Panc1 (cell line): ENCODE measurements around the gene STAM. TPM values are rescaled to one million over a fixed set of nuclear protein-coding genes. Genes with fewer than 3 reads are reported as not detected.

ENCODE experiments used
- ATAC-seq: fragments of 200-7000 bp; cut with Tn5 transposase; 2 replicates; pipeline ENCODE4 v1.9.1; 2020; ENCODE audit warnings: mild to moderate bottlenecking, moderate library complexity
- BruUV-seq: library from RNA; stranded (reverse); fragments of 400-500 nt; replicated peaks from 2 replicates; lab custom pipeline; 2021; lab: Mats Ljungman, UMichigan
- CTCF ChIA-PET: fragments of 300-600 bp; sonication (Branson Sonifier 250); formaldehyde crosslinking; loops from one replicate; lab custom pipeline; 2022; ENCODE audit warnings: antibody characterized with exemption; lab: Charles Lee
- POLR2A ChIA-PET: fragments of 300-600 bp; sonication (Branson Sonifier 250); formaldehyde crosslinking; loops from one replicate; lab custom pipeline; 2022; ENCODE audit warnings: antibody characterized with exemption; lab: Charles Lee
- DNase-seq: peaks from one replicate; pipeline ENCODE4 v3.0.0-alpha.2; 2010; ENCODE audit warnings: low read depth, low spot score
- H3K27ac ChIP-seq: 2 replicates; pipeline ENCODE4 v1.5.1; 2011; ENCODE audit warnings: mild to moderate bottlenecking, low read length, inconsistent platforms
- H3K27me3 ChIP-seq: fragments of 200-500 bp; sonication (Bioruptor generic); 2 replicates; pipeline ENCODE4 v1.6.0; 2014; ENCODE audit warnings: low read length, inconsistent platforms; ENCODE audit not compliant: control insufficient read depth, insufficient read depth
- H3K36me3 ChIP-seq: fragments of 200-500 bp; sonication (Bioruptor generic); 2 replicates; pipeline ENCODE4 v1.5.1; 2014; ENCODE audit warnings: inconsistent platforms, mild to moderate bottlenecking, low read length, moderate library complexity; ENCODE audit not compliant: control insufficient read depth, insufficient read depth
- H3K4me1 ChIP-seq: 2 replicates; pipeline ENCODE4 v1.5.1; 2011; ENCODE audit warnings: inconsistent platforms, mild to moderate bottlenecking, low read length, moderate library complexity; ENCODE audit not compliant: control insufficient read depth, insufficient read depth
- H3K4me3 ChIP-seq, 2 experiments: 2 replicates each; pipeline ENCODE4 v1.5.1; 2011 to 2012; ENCODE audit warnings: low read depth in 2 of 2, low read length in 2 of 2, mild to moderate bottlenecking in 2 of 2, inconsistent platforms in 1 of 2, moderate library complexity in 1 of 2
- H3K9me3 ChIP-seq: fragments of 200-500 bp; sonication (Bioruptor generic); 2 replicates; pipeline ENCODE4 v1.5.1; 2014; ENCODE audit warnings: low read depth, mild to moderate bottlenecking, inconsistent platforms, low read length, moderate library complexity; ENCODE audit not compliant: control insufficient read depth, insufficient read depth
- POLR2AphosphoS5 ChIP-seq: IDR thresholded peaks from 2 replicates; pipeline ENCODE4 v1.6.1; 2012; ENCODE audit warnings: mild to moderate bottlenecking, low read depth, low read length, moderate library complexity
- SIN3A ChIP-seq: IDR thresholded peaks from 2 replicates; pipeline ENCODE4 v1.6.1; 2012; ENCODE audit warnings: low read depth, mild to moderate bottlenecking, low read length, moderate library complexity, borderline replicate concordance; ENCODE audit not compliant: insufficient read depth
- TCF7L2 ChIP-seq: IDR thresholded peaks from 2 replicates; pipeline ENCODE4 v1.6.1; 2011; ENCODE audit warnings: mild to moderate bottlenecking, low read depth, low read length, inconsistent platforms
- in situ Hi-C: cut with HindIII; loops from 2 replicates; pipeline ENCODE4 v1.10.0; 2016; ENCODE audit warnings: low sequenced_read_pairs, low pct_unique_long_range_greater_than_20kb
- intact Hi-C: fragments of 100-400 bp; cut with micrococcal nuclease; formaldehyde crosslinking; loops from one replicate; pipeline ENCODE4 v1.10.0; 2022; ENCODE audit not compliant: unreplicated experiment
- total RNA-seq: library from RNA; stranded (reverse); gene quantifications from one replicate; pipeline ENCODE4 v1.2.1, GENCODE V29; 2021; ENCODE audit not compliant: unreplicated experiment
- TF ChIP-seq, protein P1 (sequence below), 2 experiments: IDR thresholded peaks; 2 replicates each; pipeline ENCODE4 v1.6.1; 2011 to 2012; ENCODE audit warnings: low read depth in 2 of 2, control low read depth in 1 of 2, low read length in 1 of 2, mild to moderate bottlenecking in 1 of 2, moderate library complexity in 1 of 2; ENCODE audit not compliant: insufficient read depth in 1 of 2
- TF ChIP-seq, protein P2 (sequence below): fragments of 450-650 bp; IDR thresholded peaks from 2 replicates; pipeline ENCODE4 v1.5.1; 2017; ENCODE audit warnings: mild to moderate bottlenecking

The STAM gene
- total RNA-seq, 1 experiment from 2014 or later, result 18.9 TPM

GRCh38 chr10:17663450-17663849 is 19.5 kb downstream of the STAM start:
- CTCF ChIA-PET, result no interaction called here
- no TSS peak for BruUV-seq

DNA sequence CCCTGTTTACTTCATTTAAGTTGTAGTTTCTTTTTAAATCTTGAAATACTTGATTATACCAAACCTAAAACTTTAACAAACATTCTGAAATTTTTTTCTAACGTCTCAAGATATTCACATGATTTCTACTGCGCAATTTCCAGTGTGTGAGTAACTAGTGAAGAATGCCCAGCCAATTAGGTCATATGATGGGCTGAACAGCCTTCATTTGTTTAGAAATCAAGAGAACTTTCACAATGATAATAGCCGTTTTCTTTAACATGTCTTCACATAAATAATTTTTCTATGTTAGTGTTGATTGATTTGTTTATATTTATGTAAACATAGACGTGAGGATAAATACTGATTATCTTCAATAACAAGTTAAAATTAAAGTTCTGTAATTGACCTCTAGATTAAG is 21.8 kb downstream of the STAM start:
- no peaks in the 10 kb centered on the region for H3K9me3 ChIP-seq
- DNase-seq, result peak; percentile 56
- in situ Hi-C loops, result no loop called here
- H3K27ac ChIP-seq, result peak overlapping the region; percentile 29; the same call in 1 of the 2 replicates
- ChIA-PET POLR2A (interaction anchor here (0.8 kb wide), 1 partner anchor 36 kb away, joined by 15 read pairs; no protein-coding TSS in a partner anchor), CTCF (no interaction called here)
- intact Hi-C loops, result no loop called here
- H3K36me3 ChIP-seq, result no peaks in the 10 kb centered on the region; the same call in 1 of the 2 replicates
- no peak for TF ChIP-seq SIN3A
- TF ChIP-seq POLR2AphosphoS5, result no peak
- TF ChIP-seq, protein P1, sequence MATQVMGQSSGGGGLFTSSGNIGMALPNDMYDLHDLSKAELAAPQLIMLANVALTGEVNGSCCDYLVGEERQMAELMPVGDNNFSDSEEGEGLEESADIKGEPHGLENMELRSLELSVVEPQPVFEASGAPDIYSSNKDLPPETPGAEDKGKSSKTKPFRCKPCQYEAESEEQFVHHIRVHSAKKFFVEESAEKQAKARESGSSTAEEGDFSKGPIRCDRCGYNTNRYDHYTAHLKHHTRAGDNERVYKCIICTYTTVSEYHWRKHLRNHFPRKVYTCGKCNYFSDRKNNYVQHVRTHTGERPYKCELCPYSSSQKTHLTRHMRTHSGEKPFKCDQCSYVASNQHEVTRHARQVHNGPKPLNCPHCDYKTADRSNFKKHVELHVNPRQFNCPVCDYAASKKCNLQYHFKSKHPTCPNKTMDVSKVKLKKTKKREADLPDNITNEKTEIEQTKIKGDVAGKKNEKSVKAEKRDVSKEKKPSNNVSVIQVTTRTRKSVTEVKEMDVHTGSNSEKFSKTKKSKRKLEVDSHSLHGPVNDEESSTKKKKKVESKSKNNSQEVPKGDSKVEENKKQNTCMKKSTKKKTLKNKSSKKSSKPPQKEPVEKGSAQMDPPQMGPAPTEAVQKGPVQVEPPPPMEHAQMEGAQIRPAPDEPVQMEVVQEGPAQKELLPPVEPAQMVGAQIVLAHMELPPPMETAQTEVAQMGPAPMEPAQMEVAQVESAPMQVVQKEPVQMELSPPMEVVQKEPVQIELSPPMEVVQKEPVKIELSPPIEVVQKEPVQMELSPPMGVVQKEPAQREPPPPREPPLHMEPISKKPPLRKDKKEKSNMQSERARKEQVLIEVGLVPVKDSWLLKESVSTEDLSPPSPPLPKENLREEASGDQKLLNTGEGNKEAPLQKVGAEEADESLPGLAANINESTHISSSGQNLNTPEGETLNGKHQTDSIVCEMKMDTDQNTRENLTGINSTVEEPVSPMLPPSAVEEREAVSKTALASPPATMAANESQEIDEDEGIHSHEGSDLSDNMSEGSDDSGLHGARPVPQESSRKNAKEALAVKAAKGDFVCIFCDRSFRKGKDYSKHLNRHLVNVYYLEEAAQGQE (IDR thresholded peaks at IDR 0.05; ENCODE audit: insufficient read depth in 1 of 2, low read depth in 2 of 2, low read length in 1 of 2), result no peak
- TF ChIP-seq, protein P2, sequence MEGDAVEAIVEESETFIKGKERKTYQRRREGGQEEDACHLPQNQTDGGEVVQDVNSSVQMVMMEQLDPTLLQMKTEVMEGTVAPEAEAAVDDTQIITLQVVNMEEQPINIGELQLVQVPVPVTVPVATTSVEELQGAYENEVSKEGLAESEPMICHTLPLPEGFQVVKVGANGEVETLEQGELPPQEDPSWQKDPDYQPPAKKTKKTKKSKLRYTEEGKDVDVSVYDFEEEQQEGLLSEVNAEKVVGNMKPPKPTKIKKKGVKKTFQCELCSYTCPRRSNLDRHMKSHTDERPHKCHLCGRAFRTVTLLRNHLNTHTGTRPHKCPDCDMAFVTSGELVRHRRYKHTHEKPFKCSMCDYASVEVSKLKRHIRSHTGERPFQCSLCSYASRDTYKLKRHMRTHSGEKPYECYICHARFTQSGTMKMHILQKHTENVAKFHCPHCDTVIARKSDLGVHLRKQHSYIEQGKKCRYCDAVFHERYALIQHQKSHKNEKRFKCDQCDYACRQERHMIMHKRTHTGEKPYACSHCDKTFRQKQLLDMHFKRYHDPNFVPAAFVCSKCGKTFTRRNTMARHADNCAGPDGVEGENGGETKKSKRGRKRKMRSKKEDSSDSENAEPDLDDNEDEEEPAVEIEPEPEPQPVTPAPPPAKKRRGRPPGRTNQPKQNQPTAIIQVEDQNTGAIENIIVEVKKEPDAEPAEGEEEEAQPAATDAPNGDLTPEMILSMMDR, result no peak
- TF ChIP-seq TCF7L2, result no peak
- no peaks in the 10 kb centered on the region for H3K27me3 ChIP-seq
- peaks cover 7% of the 10 kb centered on the region for H3K4me1 ChIP-seq
- no peak for ATAC-seq
- no peak overlapping the region for H3K4me3 ChIP-seq
- no TSS peak for BruUV-seq

More at GRCh38 chr10:17663450-17663849, 19.5 kb downstream of the STAM start:
- H3K27me3 ChIP-seq, result no peaks in the 10 kb centered on the region
- no peak overlapping the region for H3K4me3 ChIP-seq
- H3K27ac ChIP-seq, result no peak overlapping the region
- peaks cover 7% of the 10 kb centered on the region for H3K4me1 ChIP-seq
- no peaks in the 10 kb centered on the region; the same call in 1 of the 2 replicates for H3K36me3 ChIP-seq
- POLR2A ChIA-PET, result no interaction called here
- intact Hi-C loops, result no loop called here
- TF ChIP-seq, protein P2, result no peak
- TF ChIP-seq POLR2AphosphoS5 (no peak), SIN3A (no peak), TCF7L2 (no peak)
- TF ChIP-seq, protein P1 (IDR thresholded peaks at IDR 0.05; ENCODE audit: insufficient read depth in 1 of 2, low read depth in 2 of 2, low read length in 1 of 2), result no peak
- DNase-seq (no peak), ATAC-seq (no peak)
- in situ Hi-C loops, result no loop called here
- H3K9me3 ChIP-seq, result no peaks in the 10 kb centered on the region
